ENCODE results near the gene SAMHD1.
A peak's percentile ranks its signal among the peaks of the same experiment; 100 is the strongest.
"Not testable (repeated sequence)": the region's sequence is repeated elsewhere in the genome, so short reads cannot be mapped to it uniquely, and the experiment has no call there.

SAMHD1 gene

DNA sequence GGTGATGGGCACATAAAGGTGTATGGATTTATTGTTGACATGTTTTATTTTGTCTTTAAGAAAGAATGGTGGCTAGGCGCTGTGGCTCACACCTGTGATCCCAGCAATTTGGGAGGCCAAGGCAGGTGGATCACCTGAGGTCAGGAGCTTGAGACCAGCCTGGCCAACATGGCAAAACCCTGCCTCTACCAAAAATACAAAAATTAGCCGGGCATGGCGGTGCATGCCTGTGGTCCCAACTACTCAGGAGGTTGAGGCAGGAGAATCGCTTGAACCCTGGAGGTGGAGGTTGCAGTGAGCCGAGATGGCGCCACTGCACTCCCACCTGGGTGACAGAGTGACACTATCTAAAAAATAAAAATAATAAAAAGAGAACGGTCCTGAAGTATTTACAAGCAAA, 45.4 kb downstream of the SAMHD1 start:
- DNase-seq, result not testable (repeated sequence)

DNA sequence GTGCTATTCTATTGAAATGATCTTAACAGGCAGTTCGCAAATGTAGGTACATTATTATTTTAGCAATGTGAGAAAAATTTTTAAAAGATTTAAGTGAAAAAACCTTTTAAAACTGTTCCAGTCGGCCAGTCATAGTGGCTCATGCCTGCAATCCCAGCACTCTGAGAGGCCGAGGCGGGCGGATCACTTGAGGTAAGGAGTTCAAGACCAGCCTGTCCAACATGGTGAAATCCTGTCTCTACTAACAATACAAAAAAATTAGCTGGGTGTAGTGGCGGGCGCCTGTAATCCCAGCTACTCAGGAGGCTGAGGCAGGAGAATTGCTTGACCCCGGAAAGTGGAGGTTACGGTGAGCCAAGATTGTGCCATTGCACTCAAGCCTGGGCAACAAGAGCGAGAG, 45.9 kb downstream of the SAMHD1 start:
- DNase-seq, result not testable (repeated sequence)

GRCh38 chr20:36904690-36905089, 46.8 kb downstream of the SAMHD1 start:
- no peak for DNase-seq

DNA sequence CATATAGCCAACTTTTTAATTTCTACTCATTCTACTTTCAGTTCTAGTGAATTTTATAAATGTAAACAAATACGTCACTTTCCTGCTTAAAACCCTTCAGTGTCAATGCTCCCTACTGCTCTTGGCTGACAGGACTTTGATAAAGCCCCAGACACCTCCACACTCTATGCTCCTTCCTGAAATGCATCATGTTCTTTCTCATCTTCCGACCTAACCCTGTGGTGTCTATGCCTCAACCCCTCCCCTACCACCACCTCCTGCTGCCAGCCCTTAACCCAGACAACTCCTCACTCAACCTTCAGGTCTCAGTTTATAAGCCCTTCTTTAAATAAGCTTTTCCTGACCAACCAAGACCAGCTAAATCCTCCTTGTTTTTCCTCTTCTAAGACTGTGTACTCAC, 56.5 kb downstream of the SAMHD1 start:
- DNase-seq, result no peak

GRCh38 chr20:36893801-36894200, 57.7 kb downstream of the SAMHD1 start:
- DNase-seq, result no peak

GRCh38 chr20:36891211-36891610, 60.3 kb downstream of the SAMHD1 start:
- DNase-seq, result no peak

GRCh38 chr20:36890586-36890985, 60.9 kb downstream of the SAMHD1 start:
- DNase-seq, result no peak

- DNase-seq, result no peak
Measured at GRCh38 chr20:36888880-36889516, 62.5 kb downstream of the SAMHD1 start.

GRCh38 chr20:36887752-36888090, 63.8 kb downstream of the SAMHD1 start:
- no peak for DNase-seq

GRCh38 chr20:36886859-36887751, 64.4 kb downstream of the SAMHD1 start:
- DNase-seq, result peak; percentile 66

GRCh38 chr20:36885356-36885755, 66.2 kb downstream of the SAMHD1 start:
- DNase-seq, result no peak

DNA sequence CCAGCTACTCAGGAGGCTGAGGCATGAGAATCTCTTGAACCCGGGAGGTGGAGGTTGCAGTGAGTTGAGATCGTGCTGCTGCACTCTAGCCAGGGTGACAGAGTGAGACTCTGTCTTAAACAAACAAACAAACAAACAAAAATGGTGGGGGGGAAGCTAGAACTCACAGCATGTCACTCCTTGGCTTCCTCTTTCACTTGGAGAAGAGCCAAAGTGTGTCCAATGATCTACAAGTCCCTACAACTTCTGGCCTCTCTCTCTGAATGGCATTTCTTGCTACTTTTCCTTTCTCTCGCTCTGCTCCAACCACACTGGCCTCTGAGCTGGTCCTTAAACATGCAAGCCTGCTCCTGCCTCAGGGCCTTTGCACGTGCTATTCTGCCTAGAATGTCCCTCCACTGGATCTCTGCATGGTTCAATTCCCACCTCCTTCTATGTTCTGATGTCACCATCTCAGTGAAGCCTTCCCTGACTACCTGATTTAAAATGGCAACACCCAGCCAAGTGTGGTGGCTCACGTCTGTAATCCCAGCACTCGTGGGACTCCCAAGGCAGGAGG, 67.5 kb downstream of the SAMHD1 start:
- no peak for DNase-seq

GRCh38 chr20:36881888-36882287, 69.6 kb downstream of the SAMHD1 start:
- no peak for DNase-seq

- no peak for DNase-seq
Measured at GRCh38 chr20:36881331-36881730, 70.2 kb downstream of the SAMHD1 start.

GRCh38 chr20:36880741-36881250, 70.7 kb downstream of the SAMHD1 start:
- DNase-seq, result no peak

- DNase-seq, result no peak
Measured at GRCh38 chr20:36878941-36879340, 72.6 kb downstream of the SAMHD1 start.

- no peak for DNase-seq
Measured at GRCh38 chr20:36876473-36876833, 75.1 kb downstream of the SAMHD1 start.

GRCh38 chr20:36875702-36876472, 75.6 kb downstream of the SAMHD1 start, which contains the start of gene TLDC2:
Gene TLDC2 (plus strand): TSS chr20:36876138. CDS start chr20:36876175, 37 bp downstream.
- no peak for DNase-seq

DNA sequence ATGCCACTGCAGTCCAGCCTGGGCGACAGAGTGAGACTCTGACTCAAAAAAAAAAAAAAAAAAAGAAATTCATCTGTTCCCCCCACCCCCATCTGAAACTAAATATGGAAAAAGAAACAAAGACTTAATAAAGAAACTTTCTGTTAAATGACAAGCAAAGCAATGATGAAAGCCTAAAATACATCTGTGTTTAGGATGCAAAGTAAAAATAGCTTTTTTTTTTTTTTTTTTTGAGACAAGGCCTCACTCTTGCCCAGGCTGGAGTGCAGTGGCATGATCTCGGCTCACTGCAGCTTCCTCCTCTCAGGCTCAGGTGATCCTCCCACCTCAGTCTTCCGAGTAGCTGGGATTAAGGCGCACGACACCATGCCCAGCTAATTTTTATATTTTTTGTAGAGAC, 76.4 kb downstream of the SAMHD1 start:
- not testable (repeated sequence) for DNase-seq

- no peak for DNase-seq
Measured at GRCh38 chr20:36873498-36874189, 77.9 kb downstream of the SAMHD1 start.

GRCh38 chr20:36872852-36873251, 78.7 kb downstream of the SAMHD1 start:
- DNase-seq, result no peak
